GM12801 (cell line): ENCODE data around the gene CTXND1.

Experiments used
- TF ChIP-seq, protein P1 (sequence below): IDR thresholded peaks from one replicate; pipeline ENCODE4 v1.5.1; 2011; ENCODE audit warnings: control low read depth; ENCODE audit not compliant: insufficient read length; ENCODE audit errors: extremely low read depth

CTXND1 gene

GRCh38 chr15:80241508-80241907 is 10.5 kb downstream of the CTXND1 start:
- TF ChIP-seq, protein P1, sequence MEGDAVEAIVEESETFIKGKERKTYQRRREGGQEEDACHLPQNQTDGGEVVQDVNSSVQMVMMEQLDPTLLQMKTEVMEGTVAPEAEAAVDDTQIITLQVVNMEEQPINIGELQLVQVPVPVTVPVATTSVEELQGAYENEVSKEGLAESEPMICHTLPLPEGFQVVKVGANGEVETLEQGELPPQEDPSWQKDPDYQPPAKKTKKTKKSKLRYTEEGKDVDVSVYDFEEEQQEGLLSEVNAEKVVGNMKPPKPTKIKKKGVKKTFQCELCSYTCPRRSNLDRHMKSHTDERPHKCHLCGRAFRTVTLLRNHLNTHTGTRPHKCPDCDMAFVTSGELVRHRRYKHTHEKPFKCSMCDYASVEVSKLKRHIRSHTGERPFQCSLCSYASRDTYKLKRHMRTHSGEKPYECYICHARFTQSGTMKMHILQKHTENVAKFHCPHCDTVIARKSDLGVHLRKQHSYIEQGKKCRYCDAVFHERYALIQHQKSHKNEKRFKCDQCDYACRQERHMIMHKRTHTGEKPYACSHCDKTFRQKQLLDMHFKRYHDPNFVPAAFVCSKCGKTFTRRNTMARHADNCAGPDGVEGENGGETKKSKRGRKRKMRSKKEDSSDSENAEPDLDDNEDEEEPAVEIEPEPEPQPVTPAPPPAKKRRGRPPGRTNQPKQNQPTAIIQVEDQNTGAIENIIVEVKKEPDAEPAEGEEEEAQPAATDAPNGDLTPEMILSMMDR = no peak

- TF ChIP-seq, protein P1 = no peak
Observed at GRCh38 chr15:80240276-80240675, 11.7 kb downstream of the CTXND1 start.

- TF ChIP-seq, protein P1 = no peak
Observed at GRCh38 chr15:80234883-80235282, 17.1 kb downstream of the CTXND1 start.

GRCh38 chr15:80233581-80233980 is 18.4 kb downstream of the CTXND1 start:
- TF ChIP-seq, protein P1 = no peak

DNA sequence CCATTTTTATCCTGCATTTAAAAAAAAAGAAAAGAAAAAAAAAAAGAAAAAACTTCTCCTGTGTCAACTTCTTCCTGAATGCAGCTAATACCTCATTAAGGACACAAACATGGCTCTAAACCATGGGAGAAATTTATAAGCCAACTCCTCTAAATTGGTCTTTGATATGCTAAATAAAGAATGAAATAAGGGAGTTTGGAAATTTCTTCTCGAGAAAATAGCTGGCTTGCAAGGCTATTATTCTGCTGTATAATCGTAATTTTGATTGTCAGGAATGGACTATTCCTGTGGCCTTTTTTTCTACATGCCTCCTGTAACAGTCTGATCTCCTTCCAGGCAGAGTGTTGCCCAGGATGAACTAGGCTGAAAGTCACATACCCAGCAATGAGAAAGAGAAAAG is 20.6 kb downstream of the CTXND1 start:
- TF ChIP-seq, protein P1 = no peak

GRCh38 chr15:80228959-80229610 is 22.9 kb downstream of the CTXND1 start:
- TF ChIP-seq, protein P1 = no peak

DNA sequence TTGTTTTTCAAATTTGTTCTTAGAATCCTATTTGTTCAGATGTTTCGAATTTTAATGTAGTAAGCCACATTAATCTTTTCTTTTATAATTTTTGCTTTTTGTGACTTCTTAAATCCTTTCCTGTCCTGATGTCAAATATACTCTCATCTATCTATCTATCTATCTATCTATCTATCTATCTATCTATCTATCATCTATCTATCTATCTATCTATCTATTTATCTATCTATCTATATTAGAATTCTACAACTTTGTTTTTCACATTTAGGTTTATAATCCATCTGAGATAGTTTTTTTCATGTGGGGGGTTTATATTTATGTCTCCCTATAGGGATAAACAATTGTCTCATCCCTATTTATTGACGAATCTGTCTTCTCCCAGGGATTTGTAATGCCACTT is 32.1 kb downstream of the CTXND1 start:
- TF ChIP-seq, protein P1 = no peak

DNA sequence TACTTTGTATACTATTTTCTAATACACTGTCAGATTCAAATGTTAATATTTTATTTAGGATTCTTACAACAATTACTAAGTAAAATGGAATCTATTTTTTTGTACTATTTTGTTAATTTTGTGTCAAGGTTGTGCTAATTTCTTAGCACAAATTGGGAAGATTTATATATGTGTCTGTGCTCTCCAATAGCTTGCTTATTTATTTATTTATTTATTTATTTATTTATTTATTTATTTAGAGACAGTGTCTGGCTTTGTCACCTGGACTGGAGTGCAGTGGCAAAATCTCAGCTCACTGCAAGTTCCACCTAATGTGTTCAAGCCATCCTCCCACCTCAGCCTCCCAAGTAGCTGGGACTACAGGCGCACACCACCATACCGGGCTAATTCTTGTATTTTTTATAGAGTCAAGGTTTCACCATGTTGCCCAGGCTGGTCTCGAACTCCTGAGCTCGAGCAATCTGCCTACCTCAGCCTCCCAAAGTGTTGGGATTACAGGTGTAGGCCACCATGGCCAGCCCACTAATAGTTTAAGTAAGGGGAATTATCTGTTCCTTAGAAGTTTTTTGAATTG is 34.6 kb downstream of the CTXND1 start:
- TF ChIP-seq, protein P1 = no peak
